NB4 (cell line): ENCODE results near the gene FAM171A1.

ENCODE experiments used
- CTCF ChIP-seq: IDR thresholded peaks from one replicate; pipeline ENCODE4 v1.5.1; 2012; ENCODE audit warnings: low read depth, low read length
- MAX ChIP-seq: IDR thresholded peaks from 2 replicates; pipeline ENCODE4 v1.6.1; 2011; ENCODE audit warnings: low read depth, low read length

GRCh38 chr10:15200626-15201025, 170.5 kb downstream of the FAM171A1 start:
- TF ChIP-seq MAX (no peak), CTCF (no peak)
